ENCODE measurements around the gene ANTXRL.
"Not testable (repeated sequence)": the region's sequence is repeated elsewhere in the genome, so short reads cannot be mapped to it uniquely, and the experiment has no call there.

Gene ANTXRL

DNA sequence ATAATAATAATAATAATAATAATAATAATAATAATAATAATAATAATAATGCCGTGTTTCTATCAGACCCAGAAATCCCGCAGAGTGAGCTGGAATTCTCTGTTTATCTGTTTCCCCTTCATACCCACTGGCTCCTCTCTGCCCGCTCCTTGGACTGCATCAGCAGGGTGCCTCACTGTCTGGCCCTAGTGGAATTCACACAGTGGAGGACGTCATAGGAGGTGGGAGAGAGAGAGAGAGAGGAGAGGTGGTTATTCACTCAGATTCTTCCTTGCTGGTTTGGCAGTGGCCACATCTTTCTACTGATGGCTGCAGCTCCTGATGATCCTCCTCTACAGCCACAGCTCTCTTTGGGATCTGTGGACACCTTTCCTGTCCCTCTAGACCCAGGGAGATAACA is 78.7 kb downstream of the ANTXRL start:
- not testable (repeated sequence) for DNase-seq (ENCODE audit: low read depth)

DNA sequence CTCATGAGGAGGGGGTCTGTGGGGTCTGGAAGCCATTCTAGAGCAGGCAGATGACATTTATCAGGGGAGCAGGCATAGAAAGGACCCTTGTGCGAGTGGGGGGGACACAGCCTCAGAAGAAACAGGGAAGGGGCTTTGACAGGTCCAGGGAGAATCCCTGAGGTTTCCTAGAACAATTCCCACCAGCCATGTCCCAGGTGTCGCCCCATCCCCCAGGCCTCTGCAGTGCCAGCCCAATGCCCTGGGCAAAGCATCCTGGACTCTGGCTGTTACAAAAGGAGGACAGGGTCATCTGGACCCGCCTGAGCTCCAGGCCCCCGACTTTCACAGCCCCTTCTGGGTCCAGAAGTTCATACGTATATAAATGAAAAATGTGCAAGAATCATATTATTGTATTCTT is 80.4 kb downstream of the ANTXRL start:
- DNase-seq (ENCODE audit: low read depth): not testable (repeated sequence)

DNA sequence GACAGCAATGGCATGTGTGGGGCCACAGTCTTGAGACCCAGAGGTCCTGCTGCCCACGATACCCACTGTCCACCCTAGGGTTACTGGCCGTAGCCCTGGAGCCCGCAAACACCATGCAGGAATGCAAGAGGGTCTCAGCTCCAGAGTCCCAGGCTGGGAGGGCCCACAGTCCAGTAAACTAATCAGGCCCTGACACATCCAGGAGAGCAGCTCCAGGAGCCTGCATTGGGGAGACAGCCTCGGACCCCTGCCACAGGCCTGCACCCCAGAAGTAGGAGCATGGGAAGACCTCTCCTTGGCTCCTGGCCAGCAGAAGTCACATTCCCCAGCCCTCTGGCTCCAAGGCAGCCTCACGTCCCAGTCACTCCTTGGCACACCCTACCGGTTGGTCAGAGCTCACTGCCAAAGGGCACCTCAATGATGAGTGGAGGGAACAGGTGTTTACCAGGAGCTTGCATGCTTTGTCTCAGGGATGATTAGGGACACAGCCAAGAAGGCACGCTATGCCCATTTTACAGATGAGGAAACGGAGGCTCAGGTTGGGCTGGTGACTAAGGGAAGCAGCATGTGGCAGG is 81.0 kb downstream of the ANTXRL start:
- not testable (repeated sequence) for DNase-seq (ENCODE audit: low read depth)

- DNase-seq (ENCODE audit: low read depth): not testable (repeated sequence)
These were observed 82.2 kb downstream of the ANTXRL start for GRCh38 chr10:46368956-46369355.

DNA sequence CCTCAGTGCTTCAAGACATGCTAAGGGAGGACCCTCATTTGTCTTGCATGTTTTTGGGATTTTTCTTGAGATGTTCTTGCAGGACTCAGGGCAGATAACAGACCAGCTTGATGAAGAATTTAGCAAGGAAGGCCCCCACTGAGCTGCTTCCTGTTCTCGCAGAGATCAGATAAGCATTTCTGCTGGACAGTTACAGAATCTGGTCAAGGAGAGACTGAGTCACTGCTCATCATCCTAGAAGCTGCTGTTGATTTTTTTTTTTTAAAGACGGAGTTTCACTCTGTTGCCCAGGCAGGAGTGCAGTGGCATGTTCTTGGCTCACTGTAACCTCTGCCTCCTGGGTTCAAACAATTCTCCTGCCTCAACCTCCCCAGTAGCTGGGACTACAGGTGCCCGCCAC is 87.6 kb downstream of the ANTXRL start:
- not testable (repeated sequence) for DNase-seq (ENCODE audit: low read depth)

GRCh38 chr10:46375406-46375805 is 88.6 kb downstream of the ANTXRL start, which contains the start of gene ANXA8L1:
ANXA8L1 (plus strand) TSS chr10:46375776; CDS start chr10:46375852, 76 bp downstream.
- DNase-seq (ENCODE audit: low read depth): not testable (repeated sequence)

GRCh38 chr10:46377022-46377421 is 90.2 kb downstream of the ANTXRL start:
- not testable (repeated sequence) for DNase-seq (ENCODE audit: low read depth)

- DNase-seq (ENCODE audit: low read depth): not testable (repeated sequence)
These were observed 90.9 kb downstream of the ANTXRL start for GRCh38 chr10:46377651-46378050.

- not testable (repeated sequence) for DNase-seq (ENCODE audit: low read depth)
These were observed 91.3 kb downstream of the ANTXRL start for GRCh38 chr10:46378108-46378507.

DNA sequence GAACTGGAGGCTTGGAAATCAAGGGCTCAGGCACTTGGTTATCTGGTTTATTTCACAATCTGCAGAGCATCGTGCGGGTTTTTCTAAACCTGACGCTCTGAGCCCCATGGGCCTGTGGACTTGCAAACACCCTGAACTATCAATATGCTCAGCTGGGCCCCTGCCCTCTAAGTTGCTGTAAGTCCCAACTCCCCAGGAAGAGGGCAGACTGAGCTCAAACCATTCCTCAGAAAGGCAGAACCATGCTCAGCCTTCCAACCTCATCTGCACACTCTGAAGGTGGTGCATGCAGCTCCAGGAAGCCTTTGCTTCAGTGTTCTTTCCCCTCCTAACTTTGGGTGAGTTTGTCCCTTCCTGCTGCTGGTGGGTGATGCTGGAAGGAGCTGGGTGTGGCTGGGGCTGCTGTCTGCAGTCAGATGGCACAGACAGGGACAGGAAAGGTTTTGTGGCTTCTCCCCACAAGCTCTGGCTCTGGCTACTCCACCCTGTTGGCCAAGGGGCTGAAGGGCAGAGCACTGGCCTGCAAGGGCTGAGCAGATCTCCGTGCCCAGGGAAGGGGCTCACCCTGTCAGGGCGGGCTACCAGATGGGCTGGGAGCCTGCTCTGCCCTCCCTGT is 92.5 kb downstream of the ANTXRL start:
- DNase-seq (ENCODE audit: low read depth): not testable (repeated sequence)

Measured in activated T-helper 9 cell treated with anti-CD3 and anti-CD28 coated beads, Interleukin-2, amount 50 U/mL, for 16 hours (primary cell).